HCT116 (cell line): Measurements from ENCODE around the gene NAALADL2. TPM values are rescaled to one million over a fixed set of nuclear protein-coding genes. Genes with fewer than 3 reads are reported as not detected.

ENCODE experiments used
- ATAC-seq: fragments of 200-7000 bp; cut with Tn5 transposase; 2 replicates; pipeline ENCODE4 v1.9.1; 2020; ENCODE audit warnings: mild to moderate bottlenecking, moderate library complexity
- BruUV-seq: library from RNA; stranded (reverse); fragments of 400-500 nt; replicated peaks from 2 replicates; lab custom pipeline; 2021; lab: Mats Ljungman, UMichigan
- CTCF ChIA-PET: fragments of 300-600 bp; sonication (Branson Sonifier 250); formaldehyde crosslinking; loops from one replicate; lab custom pipeline; 2021; ENCODE audit warnings: antibody characterized with exemption; lab: Charles Lee
- POLR2A ChIA-PET: fragments of 300-600, 350-600 bp; sonication (Branson Sonifier 250); formaldehyde crosslinking; loops from one replicate; lab custom pipeline; 2021; ENCODE audit warnings: antibody characterized with exemption; lab: Charles Lee
- RAD21 ChIA-PET, 2 experiments: fragments of 300-600 bp; sonication (Branson Sonifier 250); formaldehyde crosslinking; loops; one replicate each; lab custom pipeline; 2023; ENCODE audit warnings: low total read pairs in 2 of 2; ENCODE audit not compliant: uncharacterized antibody in 2 of 2, unreplicated experiment in 2 of 2, low non-redundant PET in 1 of 2; lab: Charles Lee
- DNase-seq: peaks from one replicate; pipeline ENCODE4 v3.0.0-alpha.2; 2010; ENCODE audit warnings: low read depth, low spot score
- H2AFZ ChIP-seq: fragments of 200-600 bp; shearing (Covaris generic), sonication (generic); 2 replicates; pipeline ENCODE4 v1.6.1; 2017; ENCODE audit warnings: low read depth, mixed run types, mixed read lengths, antibody characterized with exemption, low read length; ENCODE audit not compliant: poor library complexity, severe bottlenecking
- H3K27ac ChIP-seq: 2 replicates; pipeline ENCODE4 v1.5.1; 2012; ENCODE audit warnings: low read depth, low read length
- H3K27me3 ChIP-seq: fragments of 200-600 bp; sonication (generic); 2 replicates; pipeline ENCODE4 v1.6.1; 2016; ENCODE audit warnings: mixed run types, low read length, mixed read lengths; ENCODE audit not compliant: insufficient read depth
- H3K36me3 ChIP-seq, 2 experiments: fragments of 200-500 bp in 1 of 2; fragments of 200-600 bp in 1 of 2; sonication (Bioruptor generic) in 1 of 2; sonication (generic) in 1 of 2; 2 replicates each; pipeline versions ENCODE4 v1.5.1 to v1.6.1; 2014 to 2016; ENCODE audit warnings: low read length in 2 of 2, inconsistent platforms in 1 of 2, mixed read lengths in 1 of 2, mixed run types in 1 of 2; ENCODE audit not compliant: insufficient read depth in 2 of 2, control insufficient read depth in 1 of 2
- H3K4me1 ChIP-seq, 2 experiments: fragments of 200-600 bp in 1 of 2; sonication (generic) in 1 of 2; 2 replicates each; pipeline versions ENCODE4 v1.5.1 to v1.6.1; 2012 to 2017; ENCODE audit warnings: low read length in 2 of 2, inconsistent platforms in 1 of 2, mild to moderate bottlenecking in 1 of 2, mixed read lengths in 1 of 2, mixed run types in 1 of 2, moderate library complexity in 1 of 2; ENCODE audit not compliant: insufficient read depth in 2 of 2, control insufficient read depth in 1 of 2
- H3K4me2 ChIP-seq: fragments of 200-600 bp; sonication (generic); 2 replicates; pipeline ENCODE4 v1.6.1; 2017; ENCODE audit warnings: mixed run types, low read length, mixed read lengths
- H3K4me3 ChIP-seq, 2 experiments: fragments of 200-600 bp in 1 of 2; sonication (generic) in 1 of 2; replicated peaks in 1 of 2; 2 replicates each; pipeline ENCODE4 v1.5.1; 2011 to 2016; ENCODE audit warnings: low read length in 2 of 2, control low read depth in 1 of 2, low read depth in 1 of 2, mild to moderate bottlenecking in 1 of 2, mixed read lengths in 1 of 2, mixed run types in 1 of 2
- H3K79me2 ChIP-seq: fragments of 200-600 bp; sonication (generic); 2 replicates; pipeline ENCODE4 v1.6.1; 2017; ENCODE audit warnings: mild to moderate bottlenecking, mixed run types, low read length, moderate library complexity, mixed read lengths; ENCODE audit not compliant: insufficient read depth
- H3K9ac ChIP-seq: fragments of 200-600 bp; sonication (generic); 2 replicates; pipeline ENCODE4 v1.6.1; 2016; ENCODE audit warnings: low read length, mixed read lengths
- H3K9me2 ChIP-seq: fragments of 200-600 bp; sonication (generic), shearing (Covaris generic); 2 replicates; pipeline ENCODE4 v1.6.1; 2017; ENCODE audit warnings: mixed run types, mild to moderate bottlenecking, moderate library complexity; ENCODE audit not compliant: insufficient read depth
- H3K9me3 ChIP-seq, 2 experiments: fragments of 200-500 bp in 1 of 2; fragments of 200-600 bp in 1 of 2; sonication (Bioruptor generic) in 1 of 2; sonication (generic) in 1 of 2; 2 replicates each; pipeline ENCODE4 v1.6.1; 2014 to 2017; ENCODE audit warnings: low read length in 2 of 2, mixed read lengths in 2 of 2, inconsistent platforms in 1 of 2, low read depth in 1 of 2, mild to moderate bottlenecking in 1 of 2, mixed run types in 1 of 2, moderate library complexity in 1 of 2; ENCODE audit not compliant: control insufficient read depth in 1 of 2, insufficient read depth in 1 of 2
- H4K20me1 ChIP-seq: fragments of 200-600 bp; sonication (generic), shearing (Covaris generic); 2 replicates; pipeline ENCODE4 v1.6.1; 2017; ENCODE audit warnings: mixed run types, mild to moderate bottlenecking, moderate library complexity; ENCODE audit not compliant: insufficient read depth
- EGR1 ChIP-seq: IDR thresholded peaks from 2 replicates; pipeline ENCODE4 v1.6.1; 2012; ENCODE audit warnings: low read depth
- EZH2 ChIP-seq: fragments of 200-600 bp; sonication (generic); IDR thresholded peaks from 2 replicates; pipeline ENCODE4 v1.6.1; 2017; ENCODE audit warnings: antibody characterized with exemption, mixed run types
- EZH2phosphoT487 ChIP-seq: fragments of 200-600 bp; IDR thresholded peaks from 2 replicates; pipeline ENCODE4 v1.6.1; 2018; ENCODE audit warnings: antibody characterized with exemption, borderline replicate concordance
- FOSL1 ChIP-seq: IDR thresholded peaks from 2 replicates; pipeline ENCODE4 v1.6.1; 2012; ENCODE audit warnings: low read depth
- JUND ChIP-seq: IDR thresholded peaks from 2 replicates; pipeline ENCODE4 v1.6.1; 2012
- POLR2A ChIP-seq: IDR thresholded peaks from 2 replicates; pipeline ENCODE4 v1.7.0; 2011; ENCODE audit warnings: borderline replicate concordance; ENCODE audit not compliant: insufficient read depth, insufficient read length; ENCODE audit errors: extremely low read depth
- POLR2AphosphoS5 ChIP-seq: IDR thresholded peaks from 2 replicates; pipeline ENCODE4 v1.6.1; 2011; ENCODE audit warnings: mild to moderate bottlenecking, low read depth, low read length, moderate library complexity
- SRF ChIP-seq: IDR thresholded peaks from 2 replicates; pipeline ENCODE4 v1.6.1; 2012; ENCODE audit warnings: low read depth
- ZFX ChIP-seq: fragments of 450-650 bp; IDR thresholded peaks from 2 replicates; pipeline ENCODE4 v1.6.1; 2017
- ZNF274 ChIP-seq: fragments of 200-500 bp; sonication (Bioruptor generic); IDR thresholded peaks from 2 replicates; pipeline ENCODE4 v1.6.1; 2014; ENCODE audit warnings: mild to moderate bottlenecking, low read depth, low read length, inconsistent platforms
- intact Hi-C: fragments of 100-400 bp; cut with micrococcal nuclease; formaldehyde crosslinking; loops from 2 replicates; pipeline ENCODE4 v1.10.0; 2022
- total RNA-seq: library from RNA; stranded (reverse); gene quantifications from one replicate; pipeline ENCODE4 v1.2.1, GENCODE V29; 2021; ENCODE audit not compliant: unreplicated experiment
- TF ChIP-seq, protein P1 (sequence below): IDR thresholded peaks from 2 replicates; pipeline ENCODE4 v1.6.1; 2012; ENCODE audit warnings: low read depth
- TF ChIP-seq, protein P2 (sequence below): IDR thresholded peaks from 2 replicates; pipeline ENCODE4 v1.6.1; 2012
- TF ChIP-seq, protein P3 (sequence below), 3 experiments: fragments of 200-600 bp in 1 of 3; sonication (generic) in 1 of 3; IDR thresholded peaks in 2 of 3; conservative IDR thresholded peaks in 1 of 3; 2 replicates each; pipeline ENCODE4 v1.5.1; 2012 to 2017; ENCODE audit warnings: low read depth in 2 of 3, low read length in 2 of 3, antibody characterized with exemption in 1 of 3, borderline replicate concordance in 1 of 3, control low read depth in 1 of 3, mild to moderate bottlenecking in 1 of 3, mixed read lengths in 1 of 3, mixed run types in 1 of 3, moderate library complexity in 1 of 3; ENCODE audit not compliant: insufficient read depth in 1 of 3

NAALADL2 gene
- total RNA-seq, 1 experiment from 2014 or later: 2.9 TPM

DNA sequence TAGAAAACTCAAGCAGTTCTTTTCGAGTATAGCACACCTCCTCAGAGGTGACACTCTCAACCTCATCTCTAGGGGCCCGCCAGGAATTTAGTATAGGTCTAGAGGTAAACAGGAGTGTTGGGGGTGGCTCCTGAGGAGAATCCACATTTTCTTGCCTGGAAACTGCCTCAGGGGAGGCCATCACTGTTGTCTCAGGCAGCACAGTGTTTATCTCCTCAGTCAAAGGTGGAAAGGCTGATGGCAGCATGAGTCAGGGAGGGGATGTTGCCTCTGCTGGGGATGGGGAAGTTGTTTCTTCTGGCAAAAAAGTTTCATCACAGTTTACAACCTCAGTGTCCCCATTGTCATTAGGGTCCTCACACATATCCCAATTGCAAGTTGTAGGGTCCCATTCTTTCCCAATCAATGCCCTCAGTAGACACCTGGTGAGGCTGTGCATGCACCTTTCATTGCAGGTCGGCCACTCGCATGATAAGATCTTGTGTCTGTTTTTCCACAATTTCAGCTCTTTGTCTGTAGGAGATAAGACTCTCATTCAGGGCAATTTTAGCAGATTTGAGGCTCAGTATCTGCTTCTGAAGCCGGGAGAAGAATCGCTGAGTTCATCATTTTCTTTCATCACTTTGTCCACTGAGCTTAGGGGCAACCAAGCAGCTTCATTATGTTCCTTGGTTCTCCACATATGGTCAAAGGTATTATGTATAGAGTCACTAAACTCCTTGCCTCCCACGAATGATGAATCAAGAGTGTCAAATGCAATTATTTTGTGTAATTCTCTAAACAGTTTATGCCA is 25.8 kb downstream of the NAALADL2 start:
- Histone ChIP-seq H3K27ac (no peak overlapping the region), H3K79me2 (no peaks in the 10 kb centered on the region), H3K4me1 (no peaks in the 10 kb centered on the region), H3K4me2 (no peak overlapping the region), H2AFZ (no peak overlapping the region), H3K9me3 (no peaks in the 10 kb centered on the region), H4K20me1 (no peaks in the 10 kb centered on the region), H3K9ac (no peak overlapping the region), H3K36me3 (no peaks in the 10 kb centered on the region), H3K4me3 (no peak overlapping the region), H3K27me3 (no peaks in the 10 kb centered on the region), H3K9me2 (no peaks in the 10 kb centered on the region)
- intact Hi-C loops: no loop called here
- ATAC-seq: no peak
- BruUV-seq: no TSS peak
- POLR2A ChIA-PET: no interaction called here
- DNase-seq: no peak
- TF ChIP-seq, protein P1, sequence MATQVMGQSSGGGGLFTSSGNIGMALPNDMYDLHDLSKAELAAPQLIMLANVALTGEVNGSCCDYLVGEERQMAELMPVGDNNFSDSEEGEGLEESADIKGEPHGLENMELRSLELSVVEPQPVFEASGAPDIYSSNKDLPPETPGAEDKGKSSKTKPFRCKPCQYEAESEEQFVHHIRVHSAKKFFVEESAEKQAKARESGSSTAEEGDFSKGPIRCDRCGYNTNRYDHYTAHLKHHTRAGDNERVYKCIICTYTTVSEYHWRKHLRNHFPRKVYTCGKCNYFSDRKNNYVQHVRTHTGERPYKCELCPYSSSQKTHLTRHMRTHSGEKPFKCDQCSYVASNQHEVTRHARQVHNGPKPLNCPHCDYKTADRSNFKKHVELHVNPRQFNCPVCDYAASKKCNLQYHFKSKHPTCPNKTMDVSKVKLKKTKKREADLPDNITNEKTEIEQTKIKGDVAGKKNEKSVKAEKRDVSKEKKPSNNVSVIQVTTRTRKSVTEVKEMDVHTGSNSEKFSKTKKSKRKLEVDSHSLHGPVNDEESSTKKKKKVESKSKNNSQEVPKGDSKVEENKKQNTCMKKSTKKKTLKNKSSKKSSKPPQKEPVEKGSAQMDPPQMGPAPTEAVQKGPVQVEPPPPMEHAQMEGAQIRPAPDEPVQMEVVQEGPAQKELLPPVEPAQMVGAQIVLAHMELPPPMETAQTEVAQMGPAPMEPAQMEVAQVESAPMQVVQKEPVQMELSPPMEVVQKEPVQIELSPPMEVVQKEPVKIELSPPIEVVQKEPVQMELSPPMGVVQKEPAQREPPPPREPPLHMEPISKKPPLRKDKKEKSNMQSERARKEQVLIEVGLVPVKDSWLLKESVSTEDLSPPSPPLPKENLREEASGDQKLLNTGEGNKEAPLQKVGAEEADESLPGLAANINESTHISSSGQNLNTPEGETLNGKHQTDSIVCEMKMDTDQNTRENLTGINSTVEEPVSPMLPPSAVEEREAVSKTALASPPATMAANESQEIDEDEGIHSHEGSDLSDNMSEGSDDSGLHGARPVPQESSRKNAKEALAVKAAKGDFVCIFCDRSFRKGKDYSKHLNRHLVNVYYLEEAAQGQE: no peak
- TF ChIP-seq, protein P2, sequence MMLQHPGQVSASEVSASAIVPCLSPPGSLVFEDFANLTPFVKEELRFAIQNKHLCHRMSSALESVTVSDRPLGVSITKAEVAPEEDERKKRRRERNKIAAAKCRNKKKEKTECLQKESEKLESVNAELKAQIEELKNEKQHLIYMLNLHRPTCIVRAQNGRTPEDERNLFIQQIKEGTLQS: no peak
- no peak for TF ChIP-seq EZH2phosphoT487
- TF ChIP-seq EGR1: no peak
- TF ChIP-seq SRF: no peak
- TF ChIP-seq JUND: no peak
- TF ChIP-seq, protein P3, sequence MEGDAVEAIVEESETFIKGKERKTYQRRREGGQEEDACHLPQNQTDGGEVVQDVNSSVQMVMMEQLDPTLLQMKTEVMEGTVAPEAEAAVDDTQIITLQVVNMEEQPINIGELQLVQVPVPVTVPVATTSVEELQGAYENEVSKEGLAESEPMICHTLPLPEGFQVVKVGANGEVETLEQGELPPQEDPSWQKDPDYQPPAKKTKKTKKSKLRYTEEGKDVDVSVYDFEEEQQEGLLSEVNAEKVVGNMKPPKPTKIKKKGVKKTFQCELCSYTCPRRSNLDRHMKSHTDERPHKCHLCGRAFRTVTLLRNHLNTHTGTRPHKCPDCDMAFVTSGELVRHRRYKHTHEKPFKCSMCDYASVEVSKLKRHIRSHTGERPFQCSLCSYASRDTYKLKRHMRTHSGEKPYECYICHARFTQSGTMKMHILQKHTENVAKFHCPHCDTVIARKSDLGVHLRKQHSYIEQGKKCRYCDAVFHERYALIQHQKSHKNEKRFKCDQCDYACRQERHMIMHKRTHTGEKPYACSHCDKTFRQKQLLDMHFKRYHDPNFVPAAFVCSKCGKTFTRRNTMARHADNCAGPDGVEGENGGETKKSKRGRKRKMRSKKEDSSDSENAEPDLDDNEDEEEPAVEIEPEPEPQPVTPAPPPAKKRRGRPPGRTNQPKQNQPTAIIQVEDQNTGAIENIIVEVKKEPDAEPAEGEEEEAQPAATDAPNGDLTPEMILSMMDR (IDR thresholded peaks at IDR 0.05 in 2 of 3, conservative IDR thresholded peaks at IDR 0.05 in 1 of 3; ENCODE audit: borderline replicate concordance in 1 of 3, insufficient read depth in 1 of 3, low read depth in 2 of 3, low read length in 2 of 3): no peak
- TF ChIP-seq ZNF274: no peak
- TF ChIP-seq FOSL1: no peak
- TF ChIP-seq POLR2A: no peak
- TF ChIP-seq ZFX: no peak
- no peak for TF ChIP-seq EZH2
- TF ChIP-seq POLR2AphosphoS5: no peak
- RAD21 ChIA-PET: no interaction called here
- CTCF ChIA-PET: no interaction called here
